ENCODE results near the gene SHMT2.
"Not testable (repeated sequence)": the region's sequence is repeated elsewhere in the genome, so short reads cannot be mapped to it uniquely, and the experiment has no call there.

The SHMT2 gene

GRCh38 chr12:57272337-57273151 is 43.0 kb downstream of the SHMT2 start:
- DNase-seq = no peak

- DNase-seq = no peak
Observed at GRCh38 chr12:57273516-57273915, 44.0 kb downstream of the SHMT2 start.

- DNase-seq = not testable (repeated sequence)
Observed at GRCh38 chr12:57276233-57276632, 46.7 kb downstream of the SHMT2 start.

- peak in 1 of 2 donors; percentile 7 for DNase-seq
Observed at GRCh38 chr12:57276935-57277563, 47.5 kb downstream of the SHMT2 start.

GRCh38 chr12:57278465-57279381 is 49.2 kb downstream of the SHMT2 start:
- no peak for DNase-seq

- peak; percentile 44 to 63 for DNase-seq
Observed at GRCh38 chr12:57280211-57281062, 50.9 kb downstream of the SHMT2 start.

GRCh38 chr12:57282073-57282472 is 52.6 kb downstream of the SHMT2 start:
- DNase-seq = not testable (repeated sequence)
